HG03439 (cell line): ENCODE measurements around the gene DCAF15.
"Not testable (repeated sequence)": the region's sequence is repeated elsewhere in the genome, so short reads cannot be mapped to it uniquely, and the experiment has no call there.

Experiments
- ATAC-seq: cut with Tn5 transposase; IDR thresholded peaks from one replicate; pipeline ENCODE4 v1.9.1; 2021; ENCODE audit warnings: mild to moderate bottlenecking, moderate library complexity; ENCODE audit not compliant: unreplicated experiment

The DCAF15 gene

GRCh38 chr19:13973479-13973878 is 21.2 kb downstream of the DCAF15 start:
- not testable (repeated sequence) for ATAC-seq

GRCh38 chr19:13974073-13974472 is 21.8 kb downstream of the DCAF15 start:
- ATAC-seq, result no peak

GRCh38 chr19:13975870-13976269 is 23.6 kb downstream of the DCAF15 start:
- no peak for ATAC-seq

- no peak for ATAC-seq
These were observed 24.1 kb downstream of the DCAF15 start for GRCh38 chr19:13976446-13976845.

GRCh38 chr19:13977803-13978202 is 25.5 kb downstream of the DCAF15 start:
- ATAC-seq, result no peak

GRCh38 chr19:13978351-13979243 is 26.3 kb downstream of the DCAF15 start:
- no peak for ATAC-seq

- no peak for ATAC-seq
These were observed 26.9 kb downstream of the DCAF15 start for GRCh38 chr19:13979244-13979615.

- no peak for ATAC-seq
These were observed 27.4 kb downstream of the DCAF15 start for GRCh38 chr19:13979686-13980085.

- ATAC-seq, result no peak
These were observed 28.0 kb downstream of the DCAF15 start for GRCh38 chr19:13980340-13980739.

- ATAC-seq, result no peak
These were observed 28.7 kb downstream of the DCAF15 start for GRCh38 chr19:13981021-13981420.

GRCh38 chr19:13981467-13981866 is 29.2 kb downstream of the DCAF15 start:
- ATAC-seq, result no peak

GRCh38 chr19:13981988-13982501 is 29.7 kb downstream of the DCAF15 start:
- no peak for ATAC-seq

- ATAC-seq, result no peak
These were observed 30.5 kb downstream of the DCAF15 start for GRCh38 chr19:13982773-13983172.

- no peak for ATAC-seq
These were observed 31.0 kb downstream of the DCAF15 start for GRCh38 chr19:13983213-13983889.

- no peak for ATAC-seq
These were observed 31.9 kb downstream of the DCAF15 start for GRCh38 chr19:13984186-13984585.

- no peak for ATAC-seq
These were observed 32.8 kb downstream of the DCAF15 start for GRCh38 chr19:13984875-13985741.

GRCh38 chr19:13985771-13986347 is 33.5 kb downstream of the DCAF15 start:
- peak; percentile 12 for ATAC-seq

- peak; percentile 77 for ATAC-seq
These were observed 34.1 kb downstream of the DCAF15 start for GRCh38 chr19:13986348-13986904.

GRCh38 chr19:13987101-13987890 is 35.0 kb downstream of the DCAF15 start:
- ATAC-seq, result no peak

GRCh38 chr19:13989487-13989886 is 37.2 kb downstream of the DCAF15 start:
- no peak for ATAC-seq
